Panc1 (cell line): ENCODE data around the gene FCGR3A. TPM values are rescaled to one million over a fixed set of nuclear protein-coding genes. Genes with fewer than 3 reads are reported as not detected.
"Not testable (repeated sequence)": the region's sequence is repeated elsewhere in the genome, so short reads cannot be mapped to it uniquely, and the experiment has no call there.

Source experiments
- ATAC-seq: fragments of 200-7000 bp; cut with Tn5 transposase; 2 replicates; pipeline ENCODE4 v1.9.1; 2020; ENCODE audit warnings: mild to moderate bottlenecking, moderate library complexity
- BruUV-seq: library from RNA; stranded (reverse); fragments of 400-500 nt; replicated peaks from 2 replicates; lab custom pipeline; 2021; lab: Mats Ljungman, UMichigan
- CTCF ChIA-PET: fragments of 300-600 bp; sonication (Branson Sonifier 250); formaldehyde crosslinking; loops from one replicate; lab custom pipeline; 2022; ENCODE audit warnings: antibody characterized with exemption; lab: Charles Lee
- POLR2A ChIA-PET: fragments of 300-600 bp; sonication (Branson Sonifier 250); formaldehyde crosslinking; loops from one replicate; lab custom pipeline; 2022; ENCODE audit warnings: antibody characterized with exemption; lab: Charles Lee
- DNase-seq: peaks from one replicate; pipeline ENCODE4 v3.0.0-alpha.2; 2010; ENCODE audit warnings: low read depth, low spot score
- H3K27ac ChIP-seq: 2 replicates; pipeline ENCODE4 v1.5.1; 2011; ENCODE audit warnings: mild to moderate bottlenecking, low read length, inconsistent platforms
- H3K27me3 ChIP-seq: fragments of 200-500 bp; sonication (Bioruptor generic); 2 replicates; pipeline ENCODE4 v1.6.0; 2014; ENCODE audit warnings: low read length, inconsistent platforms; ENCODE audit not compliant: control insufficient read depth, insufficient read depth
- H3K36me3 ChIP-seq: fragments of 200-500 bp; sonication (Bioruptor generic); 2 replicates; pipeline ENCODE4 v1.5.1; 2014; ENCODE audit warnings: inconsistent platforms, mild to moderate bottlenecking, low read length, moderate library complexity; ENCODE audit not compliant: control insufficient read depth, insufficient read depth
- H3K4me1 ChIP-seq: 2 replicates; pipeline ENCODE4 v1.5.1; 2011; ENCODE audit warnings: inconsistent platforms, mild to moderate bottlenecking, low read length, moderate library complexity; ENCODE audit not compliant: control insufficient read depth, insufficient read depth
- H3K4me3 ChIP-seq, 2 experiments: 2 replicates each; pipeline ENCODE4 v1.5.1; 2011 to 2012; ENCODE audit warnings: low read depth in 2 of 2, low read length in 2 of 2, mild to moderate bottlenecking in 2 of 2, inconsistent platforms in 1 of 2, moderate library complexity in 1 of 2
- H3K9me3 ChIP-seq: fragments of 200-500 bp; sonication (Bioruptor generic); 2 replicates; pipeline ENCODE4 v1.5.1; 2014; ENCODE audit warnings: low read depth, mild to moderate bottlenecking, inconsistent platforms, low read length, moderate library complexity; ENCODE audit not compliant: control insufficient read depth, insufficient read depth
- in situ Hi-C: cut with HindIII; loops from 2 replicates; pipeline ENCODE4 v1.10.0; 2016; ENCODE audit warnings: low sequenced_read_pairs, low pct_unique_long_range_greater_than_20kb
- intact Hi-C: fragments of 100-400 bp; cut with micrococcal nuclease; formaldehyde crosslinking; loops from one replicate; pipeline ENCODE4 v1.10.0; 2022; ENCODE audit not compliant: unreplicated experiment
- total RNA-seq: library from RNA; stranded (reverse); gene quantifications from one replicate; pipeline ENCODE4 v1.2.1, GENCODE V29; 2021; ENCODE audit not compliant: unreplicated experiment

Gene FCGR3A
- total RNA-seq, 1 experiment from 2014 or later, result 0.13 TPM

DNA sequence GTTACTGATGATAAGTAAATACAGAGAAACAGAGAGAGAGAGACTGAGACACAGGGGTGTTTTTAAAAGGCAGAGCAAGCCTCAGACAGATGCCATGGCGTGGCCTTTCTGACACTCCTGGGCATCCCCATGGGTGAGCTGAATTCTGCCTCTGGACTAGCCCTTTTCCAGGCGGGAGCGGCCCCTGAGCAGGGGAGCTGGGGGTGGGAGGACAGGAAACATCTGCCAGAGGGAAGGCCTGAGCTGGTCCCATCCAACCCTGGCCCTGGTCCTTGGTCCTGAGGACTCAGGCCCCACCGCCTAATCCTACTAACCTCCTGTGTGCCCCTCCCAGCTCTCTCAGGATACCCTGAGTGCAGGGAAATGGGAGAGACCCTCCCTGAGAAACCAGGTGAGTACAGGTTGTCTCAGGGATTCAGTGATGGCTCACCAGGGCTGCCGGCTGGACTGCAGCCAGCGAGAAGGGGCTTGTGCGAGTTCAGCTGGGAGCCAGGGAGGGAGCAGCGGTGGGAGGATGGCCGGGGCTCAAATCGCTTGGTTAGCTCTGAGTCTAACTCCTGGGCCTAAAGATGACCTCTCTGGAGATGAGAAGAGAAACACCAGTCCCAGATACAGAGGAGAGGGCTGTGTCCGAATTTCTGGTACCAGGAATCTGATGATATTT, 43.6 kb upstream of the FCGR3A start:
- CTCF ChIA-PET, H3K27ac ChIP-seq, H3K9me3 ChIP-seq, BruUV-seq, ATAC-seq, in situ Hi-C loops, H3K27me3 ChIP-seq, POLR2A ChIA-PET, H3K4me1 ChIP-seq, H3K4me3 ChIP-seq, intact Hi-C loops, DNase-seq, H3K36me3 ChIP-seq: not testable (repeated sequence)

DNA sequence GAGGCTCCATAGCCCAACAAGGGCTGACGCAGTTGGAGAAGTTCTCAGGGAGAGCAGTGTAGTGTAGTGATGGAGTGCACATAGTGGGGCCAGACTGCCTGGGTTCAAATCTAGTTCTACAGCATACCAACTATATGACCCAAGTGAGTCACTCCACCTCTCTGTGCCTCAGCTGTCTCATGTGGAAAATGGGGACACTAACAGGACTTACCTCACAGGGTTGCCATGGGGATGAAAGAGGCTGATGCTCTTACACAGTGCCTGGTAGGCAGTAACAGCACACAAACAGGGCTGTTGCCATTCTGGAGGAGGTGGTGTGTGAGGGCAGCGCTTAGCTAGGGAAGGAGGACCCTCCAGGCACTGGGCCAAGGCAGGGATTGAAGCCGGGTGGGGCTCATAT, 43.0 kb upstream of the FCGR3A start:
- H3K27me3 ChIP-seq, CTCF ChIA-PET, H3K9me3 ChIP-seq, H3K36me3 ChIP-seq, POLR2A ChIA-PET, ATAC-seq, DNase-seq, intact Hi-C loops, H3K4me3 ChIP-seq, H3K4me1 ChIP-seq, H3K27ac ChIP-seq, BruUV-seq, in situ Hi-C loops: not testable (repeated sequence)

DNA sequence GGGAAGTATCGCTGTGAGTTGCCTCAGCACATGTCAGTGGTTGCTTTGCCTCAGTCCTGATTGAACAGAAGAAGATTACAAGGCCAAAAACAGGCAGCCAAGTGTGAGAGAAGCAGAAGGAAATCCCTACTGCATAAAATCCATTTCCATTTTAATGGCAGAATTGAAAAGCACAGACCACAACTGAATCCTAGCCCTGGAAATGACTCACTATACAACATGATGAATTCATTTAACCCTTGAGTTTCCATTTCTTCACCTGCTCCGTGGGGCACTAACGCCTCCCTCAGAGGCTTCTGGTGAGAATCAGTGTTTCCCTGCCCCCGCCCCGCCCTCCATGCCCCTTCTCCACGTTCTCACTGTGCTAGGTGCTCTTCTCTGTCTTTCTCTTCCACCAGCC, 40.3 kb upstream of the FCGR3A start:
- intact Hi-C loops, POLR2A ChIA-PET, in situ Hi-C loops, H3K4me1 ChIP-seq, H3K9me3 ChIP-seq, H3K27ac ChIP-seq, H3K4me3 ChIP-seq, BruUV-seq, H3K36me3 ChIP-seq, ATAC-seq, H3K27me3 ChIP-seq, CTCF ChIA-PET, DNase-seq: not testable (repeated sequence)

DNA sequence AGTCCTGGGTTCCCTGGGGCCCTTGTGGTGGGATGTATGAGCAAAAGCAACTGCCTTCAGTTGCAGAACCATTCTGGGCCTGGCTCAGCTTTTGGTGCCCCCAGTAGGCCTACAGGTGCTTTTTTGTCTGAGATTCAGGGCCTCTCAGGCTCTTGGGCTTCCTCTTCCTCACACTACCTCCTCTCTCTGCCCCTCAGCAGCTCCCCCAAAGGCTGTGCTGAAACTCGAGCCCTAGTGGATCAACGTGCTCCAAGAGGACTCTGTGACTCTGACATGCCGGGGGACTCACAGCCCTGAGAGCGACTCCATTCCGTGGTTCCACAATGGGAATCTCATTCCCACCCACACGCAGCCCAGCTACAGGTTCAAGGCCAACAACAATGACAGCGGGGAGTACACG, 39.7 kb upstream of the FCGR3A start:
- CTCF ChIA-PET, ATAC-seq: not testable (repeated sequence)

DNA sequence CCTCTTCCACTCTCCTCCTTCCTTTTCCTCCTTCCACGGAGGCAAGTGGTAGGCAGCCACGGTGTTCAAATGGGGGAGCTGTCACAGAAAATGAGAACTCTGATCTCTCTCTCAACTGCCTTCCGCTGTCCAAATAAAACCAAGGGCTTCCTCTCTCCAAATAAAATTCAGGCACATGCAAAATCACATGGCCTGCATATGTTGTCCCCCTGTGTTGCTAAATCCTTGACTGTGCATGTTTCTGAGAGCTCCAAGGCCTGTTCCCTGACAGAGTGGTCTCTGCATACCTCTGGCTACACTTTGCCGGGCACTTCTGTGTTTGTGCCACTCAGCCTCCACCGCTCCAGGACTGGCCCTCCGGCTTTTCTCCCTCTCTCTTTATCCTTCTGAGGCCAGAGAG, 39.0 kb upstream of the FCGR3A start:
- DNase-seq, H3K36me3 ChIP-seq, ATAC-seq: not testable (repeated sequence)

More for the DNA sequence above, 39.7 kb upstream of the FCGR3A start:
- H3K27ac ChIP-seq, BruUV-seq, intact Hi-C loops, POLR2A ChIA-PET, in situ Hi-C loops, H3K4me1 ChIP-seq, H3K36me3 ChIP-seq, H3K9me3 ChIP-seq, H3K27me3 ChIP-seq, DNase-seq, H3K4me3 ChIP-seq: not testable (repeated sequence)

DNA sequence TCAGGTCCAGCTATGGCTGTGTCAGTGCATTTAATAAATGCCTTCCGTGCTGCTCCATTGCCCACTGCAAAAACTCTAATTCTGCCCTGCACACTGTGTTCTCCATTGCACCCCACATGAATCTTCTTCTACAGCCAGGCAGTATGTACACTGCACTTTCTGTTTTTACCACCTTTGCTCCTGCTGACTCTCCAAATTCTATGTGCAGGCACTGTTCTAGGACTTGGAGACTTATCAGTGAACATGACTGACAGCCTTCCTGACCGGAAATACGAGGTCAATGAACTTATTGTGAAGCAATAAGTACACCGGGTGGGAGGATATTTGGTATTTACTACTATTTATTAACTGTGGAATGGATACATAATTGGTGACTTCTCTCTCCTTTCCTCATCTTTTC, 33.3 kb upstream of the FCGR3A start:
- BruUV-seq, H3K36me3 ChIP-seq, H3K27ac ChIP-seq, ATAC-seq, in situ Hi-C loops, DNase-seq, intact Hi-C loops, H3K27me3 ChIP-seq, POLR2A ChIA-PET, CTCF ChIA-PET, H3K4me3 ChIP-seq, H3K9me3 ChIP-seq, H3K4me1 ChIP-seq: not testable (repeated sequence)

More for the DNA sequence above, 39.0 kb upstream of the FCGR3A start:
- H3K4me3 ChIP-seq, CTCF ChIA-PET, POLR2A ChIA-PET, H3K4me1 ChIP-seq, H3K27me3 ChIP-seq, intact Hi-C loops, in situ Hi-C loops, H3K9me3 ChIP-seq, BruUV-seq, H3K27ac ChIP-seq: not testable (repeated sequence)

DNA sequence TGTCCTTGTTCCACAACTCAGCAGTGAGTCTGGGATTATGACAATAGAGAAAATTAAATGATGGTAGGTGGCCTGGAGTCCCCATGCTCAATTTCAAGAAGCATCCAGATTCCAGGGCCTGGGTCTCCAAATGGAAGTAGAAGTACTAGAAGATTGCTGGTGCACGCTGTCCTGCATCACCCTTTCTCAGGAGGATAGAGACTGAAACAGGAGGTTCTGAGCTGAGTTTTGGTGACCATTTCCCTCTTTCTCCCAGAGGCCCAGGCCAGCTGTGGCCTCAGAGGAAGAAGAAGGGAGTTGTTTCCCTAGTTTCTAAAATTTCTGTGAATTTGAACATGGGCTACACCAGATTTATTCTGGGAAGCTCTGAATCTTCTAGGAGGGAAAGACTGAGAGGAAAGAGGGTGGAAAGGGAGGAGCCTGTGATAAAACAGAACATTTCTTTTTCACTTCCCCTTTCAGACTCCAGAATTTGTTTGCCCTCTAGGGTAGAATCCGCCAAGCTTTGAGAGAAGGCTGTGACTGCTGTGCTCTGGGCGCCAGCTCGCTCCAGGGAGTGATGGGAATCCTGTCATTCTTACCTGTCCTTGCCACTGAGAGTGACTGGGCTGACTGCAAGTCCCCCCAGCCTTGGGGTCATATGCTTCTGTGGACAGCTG, 31.4 kb upstream of the FCGR3A start:
- in situ Hi-C loops, H3K9me3 ChIP-seq, ATAC-seq, BruUV-seq, H3K4me3 ChIP-seq, CTCF ChIA-PET, H3K36me3 ChIP-seq, POLR2A ChIA-PET, H3K4me1 ChIP-seq, intact Hi-C loops, H3K27me3 ChIP-seq, DNase-seq, H3K27ac ChIP-seq: not testable (repeated sequence)
